Hepatic stellate cell (primary cell): ENCODE measurements around the gene INHBB.
"Not testable (repeated sequence)": the region's sequence is repeated elsewhere in the genome, so short reads cannot be mapped to it uniquely, and the experiment has no call there.

Experiments used
- DNase-seq: peaks from one replicate; pipeline ENCODE4 v3.0.0; 2011; ENCODE audit warnings: low spot score

INHBB gene

DNA sequence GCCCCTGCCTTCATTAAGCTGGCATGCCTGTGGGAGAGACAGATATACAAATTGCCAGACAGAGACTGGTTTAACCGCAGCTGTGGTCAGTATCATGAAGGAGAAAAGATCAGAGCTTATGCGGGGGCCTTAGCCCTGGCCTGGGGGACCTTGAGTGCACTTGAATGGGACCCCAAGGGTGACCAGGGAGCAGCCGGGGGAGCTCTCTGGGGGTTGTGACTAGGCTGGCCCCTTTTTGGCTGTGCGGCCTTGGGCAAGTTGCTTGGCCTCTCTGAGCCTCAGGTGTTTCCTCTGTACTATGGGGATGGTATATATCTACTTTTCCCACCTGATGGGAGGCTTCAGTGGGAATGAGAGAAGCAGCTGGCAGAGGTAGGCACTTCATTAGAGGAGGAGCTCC lies 35.7 kb downstream of the INHBB start:
- DNase-seq = no peak

DNA sequence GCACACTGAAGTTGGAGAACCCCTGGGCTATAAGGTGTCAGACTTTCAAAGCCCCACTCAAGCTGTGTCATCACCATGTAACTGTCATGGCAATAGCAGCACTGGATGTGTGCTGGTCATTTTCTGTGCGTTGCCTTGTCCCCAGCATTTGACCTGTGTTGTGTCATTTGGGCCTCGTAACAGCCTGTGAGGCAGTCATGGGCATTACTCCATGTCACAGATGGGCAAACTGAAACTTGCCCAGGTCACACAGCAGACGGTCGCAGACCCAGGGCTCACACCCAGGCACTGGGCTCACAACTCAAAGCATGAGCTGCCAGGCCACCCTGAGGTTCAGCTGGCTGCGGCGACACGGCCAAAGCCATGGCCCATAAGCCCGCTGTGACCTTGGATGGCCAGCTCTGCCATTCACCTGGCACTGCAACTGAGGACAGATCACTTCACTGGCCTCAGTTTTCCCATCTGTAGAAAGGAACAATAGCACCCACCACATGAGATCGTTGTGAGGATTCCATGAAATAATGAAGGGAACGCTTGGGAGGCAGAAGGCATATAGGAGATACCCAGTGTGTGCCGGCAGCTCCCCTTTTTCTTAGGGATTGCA lies 36.7 kb downstream of the INHBB start:
- DNase-seq = no peak

DNA sequence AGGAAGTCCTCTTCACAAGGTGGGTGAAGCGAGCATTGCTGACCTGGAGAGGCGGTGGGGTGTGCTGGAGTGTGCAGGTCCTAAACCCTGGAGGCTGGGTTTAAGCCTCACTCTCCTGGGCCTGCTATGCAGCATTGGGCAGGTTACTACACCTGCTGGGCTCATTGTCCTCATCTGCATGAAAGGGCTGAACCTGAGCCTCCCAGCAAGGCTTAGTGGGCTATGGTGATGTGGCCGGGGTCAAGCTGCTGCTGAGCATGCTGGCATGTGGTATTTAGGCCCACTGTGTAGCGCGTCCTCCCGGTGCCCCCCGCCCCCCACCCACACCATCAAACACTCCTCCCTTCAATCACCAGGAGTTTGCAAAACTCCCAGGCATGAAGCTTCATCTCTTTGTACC lies 37.3 kb downstream of the INHBB start:
- DNase-seq = no peak

DNA sequence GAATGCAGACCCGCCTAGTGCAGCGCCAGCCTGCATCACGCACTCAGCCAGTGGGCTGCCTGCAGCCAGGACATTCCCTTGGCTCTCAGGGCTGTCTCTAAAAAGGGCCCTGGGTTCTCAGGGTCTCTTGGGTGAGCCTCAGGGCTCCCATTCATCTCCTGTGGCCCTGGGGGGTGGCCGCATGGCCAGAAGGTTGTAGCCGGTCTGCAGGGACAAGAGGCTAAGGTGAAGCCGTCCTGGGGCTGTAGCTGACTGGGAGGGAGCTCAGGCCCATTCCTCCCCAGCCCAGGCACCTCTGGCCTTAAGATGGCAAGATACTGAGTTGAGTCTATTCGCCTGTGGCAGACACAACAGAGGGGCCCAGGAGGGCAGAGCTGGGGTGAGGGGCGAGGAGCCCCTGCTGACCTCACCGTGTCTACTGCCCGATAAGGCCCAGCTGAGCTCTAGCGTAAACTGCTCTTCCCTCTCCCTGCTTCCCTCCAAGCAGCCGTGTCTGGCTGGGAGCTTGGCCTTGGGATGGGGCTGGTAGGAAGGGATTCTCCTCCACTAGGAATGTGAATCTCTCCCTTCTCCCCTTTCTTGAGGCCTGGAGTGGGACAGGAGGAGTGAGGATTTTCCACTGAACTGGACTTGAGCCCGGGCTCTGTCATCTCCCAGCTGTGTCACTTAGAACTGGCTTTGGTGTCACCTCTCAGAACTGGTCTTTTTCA lies 37.9 kb downstream of the INHBB start:
- DNase-seq = no peak

DNA sequence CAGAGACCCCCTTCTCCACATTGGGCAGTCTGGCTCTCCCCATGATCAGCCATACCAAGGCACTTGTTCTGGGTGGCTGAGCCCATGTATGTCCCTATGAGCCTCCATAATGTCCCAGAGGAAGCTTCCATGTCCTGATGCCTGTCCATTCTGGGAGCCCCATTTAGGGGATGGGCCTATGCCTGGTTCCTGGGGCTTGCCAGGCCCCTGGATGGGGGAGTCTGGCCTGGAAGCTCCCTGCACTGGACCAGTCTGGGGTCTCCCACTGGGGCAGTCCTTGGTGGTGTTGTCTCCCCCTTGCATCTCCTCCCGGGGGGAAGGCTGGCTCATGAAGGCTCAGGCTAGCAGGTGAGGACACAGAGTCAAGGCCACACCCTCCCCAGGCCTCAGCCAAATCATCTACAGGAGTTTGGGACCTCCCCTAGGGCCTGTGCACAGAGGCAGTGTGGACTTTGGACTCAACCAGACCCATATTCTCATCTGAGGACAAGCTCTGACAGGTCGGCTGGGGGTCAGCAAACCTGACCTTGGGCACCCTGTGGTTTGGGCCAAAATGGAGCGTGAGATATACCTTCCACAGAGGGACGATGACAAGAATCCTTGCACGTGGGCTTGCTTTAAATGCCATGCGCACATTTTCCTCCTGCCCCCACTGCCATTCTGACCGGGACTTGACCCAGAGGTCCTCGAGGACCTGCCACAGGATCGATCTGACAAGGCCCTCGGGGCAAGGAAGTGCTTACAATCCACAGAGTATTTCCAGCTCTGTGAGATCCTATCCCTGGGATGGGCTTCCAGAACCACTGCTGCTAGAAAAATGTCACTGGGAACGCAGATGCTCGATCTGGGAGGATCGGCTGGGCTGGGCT lies 38.8 kb downstream of the INHBB start:
- no peak for DNase-seq

DNA sequence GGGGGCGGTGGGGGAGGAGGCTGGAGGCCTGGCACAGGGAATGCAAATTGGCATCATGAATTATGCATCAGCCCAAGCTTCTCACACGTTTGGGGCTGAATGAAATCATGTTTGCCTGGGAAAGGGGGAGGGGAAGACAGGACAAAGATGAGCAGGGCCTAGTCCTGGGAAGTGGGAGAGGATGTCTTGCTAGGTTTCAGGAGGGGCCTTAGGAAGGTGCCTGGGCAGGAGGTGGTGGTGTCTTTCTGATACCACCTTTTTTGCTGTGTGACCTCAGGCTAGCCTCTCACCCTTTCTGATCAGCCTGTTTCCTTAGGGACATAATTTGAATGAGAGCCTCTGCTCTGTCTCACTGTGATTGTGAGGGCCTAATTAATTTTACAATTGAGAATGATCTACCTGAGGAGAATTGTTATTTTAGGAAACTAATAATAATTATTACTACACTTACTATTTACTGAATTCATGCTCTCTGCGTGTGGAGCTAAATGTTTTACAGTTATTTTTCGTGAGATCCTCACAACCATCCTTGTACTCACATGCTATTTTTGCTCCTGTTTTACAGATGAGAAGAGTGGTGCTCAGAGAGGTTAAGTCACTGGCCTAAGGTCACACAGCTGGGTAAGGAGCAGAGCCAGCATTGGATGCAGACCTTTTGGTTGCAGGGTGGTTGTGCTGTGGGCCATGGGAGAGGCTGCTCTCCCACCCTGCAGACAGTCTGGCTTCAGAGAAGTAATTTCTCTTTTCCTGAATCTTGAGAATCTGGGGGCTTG lies 39.6 kb downstream of the INHBB start:
- no peak for DNase-seq

DNA sequence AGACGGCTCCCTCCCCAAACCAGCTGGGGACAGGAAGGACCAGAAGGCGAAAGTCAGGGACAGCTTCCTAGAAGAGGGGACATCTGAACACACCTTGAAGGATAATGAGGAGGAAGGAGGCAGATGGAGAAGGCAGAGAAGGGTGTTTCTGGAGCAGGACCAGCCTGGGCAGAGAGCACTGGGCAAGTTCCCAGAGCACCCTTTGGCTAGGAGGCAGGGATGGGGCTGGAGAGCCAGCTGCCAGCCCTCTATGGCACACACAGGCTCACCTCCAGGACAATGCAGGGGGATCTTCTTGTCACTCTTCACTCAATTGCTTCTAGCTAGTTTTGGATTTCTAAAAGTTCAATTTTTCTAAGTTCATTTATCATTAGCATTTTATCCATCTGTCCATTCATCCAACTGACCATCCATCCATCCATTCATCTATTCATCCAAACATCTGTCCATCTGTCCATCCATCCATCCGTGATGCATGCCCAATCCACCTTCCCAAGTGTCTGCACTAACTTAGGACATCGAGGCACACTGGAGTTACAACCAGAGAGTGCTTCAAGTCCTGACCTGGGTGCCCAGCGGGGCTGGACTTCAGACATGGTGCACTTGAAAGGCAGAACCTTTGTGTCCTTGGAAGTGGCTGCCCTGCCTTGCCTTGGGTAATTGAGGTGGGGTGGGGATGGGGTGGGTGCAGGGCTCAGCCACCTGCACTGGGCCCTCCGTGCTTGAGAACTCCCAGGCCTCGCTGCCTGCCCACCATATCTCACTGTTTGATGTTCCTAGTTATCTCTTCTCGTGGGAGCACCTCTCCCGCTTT lies 42.5 kb downstream of the INHBB start:
- no peak for DNase-seq

DNA sequence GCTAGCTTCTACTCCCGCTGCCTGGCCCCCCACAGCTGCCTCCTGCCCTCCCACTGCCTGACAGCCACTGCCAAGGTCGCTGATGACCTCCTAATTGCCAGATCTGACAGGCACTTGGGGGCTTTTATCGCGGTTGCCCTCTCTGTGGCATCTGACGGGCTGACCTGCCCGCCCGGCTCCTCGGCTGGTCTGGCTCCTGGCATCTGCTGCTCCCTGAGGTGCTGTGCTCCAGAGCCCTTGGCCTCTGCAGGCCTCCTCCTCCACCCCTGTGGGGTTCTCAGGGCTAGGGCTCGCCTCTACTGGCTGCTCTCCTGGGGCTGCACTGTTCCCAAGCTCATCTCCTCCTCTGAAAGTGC lies 43.1 kb downstream of the INHBB start:
- DNase-seq = no peak

DNA sequence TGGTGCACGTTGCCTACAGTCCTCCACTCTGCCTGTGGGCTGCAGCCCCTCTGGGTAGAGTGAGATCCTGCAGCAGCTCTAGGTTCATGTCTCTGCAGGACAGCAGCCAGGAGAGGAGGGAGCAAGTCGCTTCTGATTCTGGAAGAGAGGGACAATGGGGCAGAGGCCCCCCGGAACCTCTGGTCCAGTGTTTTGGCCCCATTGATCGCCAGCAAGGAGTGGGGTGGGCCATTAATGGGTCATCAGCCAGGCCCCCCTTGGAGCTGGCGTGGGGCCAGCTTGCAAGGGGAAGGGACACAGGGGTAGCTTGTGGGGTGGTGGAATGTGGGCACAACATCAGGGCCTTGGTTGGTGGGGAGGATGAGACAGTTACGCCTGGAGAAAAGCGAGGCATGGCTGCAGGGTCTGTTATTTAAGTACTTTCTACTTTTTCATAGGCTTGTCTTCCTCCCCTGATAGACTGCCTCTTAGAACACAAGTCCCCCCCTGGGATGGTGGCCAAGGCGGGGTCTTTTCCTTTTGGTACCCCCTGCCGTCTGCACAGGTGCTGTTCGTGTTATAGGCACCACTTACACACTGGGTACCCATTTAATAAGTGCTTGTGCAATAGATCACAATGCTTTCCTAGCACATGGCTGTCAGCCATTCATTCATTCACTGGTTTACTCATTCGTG lies 44.6 kb downstream of the INHBB start:
- DNase-seq = no peak

DNA sequence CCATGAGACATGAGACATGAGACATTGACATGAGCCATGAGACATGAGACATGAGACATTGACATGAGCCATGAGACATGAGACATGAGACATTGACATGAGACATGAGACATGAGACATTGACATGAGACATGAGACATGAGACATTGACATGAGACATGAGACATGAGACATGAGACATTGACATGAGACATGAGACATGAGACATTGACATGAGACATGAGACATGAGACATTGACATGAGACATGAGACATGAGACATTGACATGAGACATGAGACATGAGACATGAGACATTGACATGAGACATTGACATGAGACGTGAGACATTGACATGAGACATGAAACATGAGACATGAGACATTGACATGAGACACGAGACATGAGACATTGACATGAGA lies 45.4 kb downstream of the INHBB start:
- not testable (repeated sequence) for DNase-seq

DNA sequence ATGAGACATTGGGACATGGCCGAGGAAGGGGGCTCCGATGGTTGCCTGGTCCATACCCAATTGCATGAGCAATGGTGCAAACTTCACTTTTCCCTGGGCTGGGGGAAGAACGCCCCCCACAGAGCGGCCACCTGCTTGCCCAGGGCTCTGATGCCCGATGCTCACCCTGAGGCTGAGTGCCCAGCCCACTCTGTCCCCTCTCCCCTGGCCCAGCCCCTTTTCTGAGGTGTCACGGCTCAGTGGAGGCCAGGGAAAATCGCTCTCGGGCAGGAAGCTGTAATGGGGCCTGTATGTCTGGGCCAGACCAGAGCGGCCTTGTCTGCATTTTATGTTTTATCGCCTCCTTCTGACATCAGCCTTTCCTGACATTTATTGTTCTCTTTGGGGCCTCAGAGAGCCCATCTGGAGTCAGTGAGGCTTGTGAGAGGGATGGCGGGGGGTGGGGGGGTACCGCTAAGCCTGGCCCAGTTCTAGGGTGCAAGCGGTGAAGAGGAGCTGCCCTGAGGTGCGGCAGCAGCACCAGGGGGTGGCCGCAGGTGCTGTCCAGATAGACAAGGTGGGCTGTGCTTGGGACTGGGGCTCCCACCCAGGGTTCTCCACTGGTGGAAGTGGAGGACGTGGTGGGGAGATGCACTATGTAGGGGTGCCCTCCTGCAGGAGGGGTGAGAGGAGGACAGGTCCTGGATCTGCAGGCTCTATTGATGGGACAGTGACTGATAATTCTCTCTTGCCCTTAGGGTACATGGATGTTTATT lies 46.2 kb downstream of the INHBB start:
- no peak for DNase-seq

DNA sequence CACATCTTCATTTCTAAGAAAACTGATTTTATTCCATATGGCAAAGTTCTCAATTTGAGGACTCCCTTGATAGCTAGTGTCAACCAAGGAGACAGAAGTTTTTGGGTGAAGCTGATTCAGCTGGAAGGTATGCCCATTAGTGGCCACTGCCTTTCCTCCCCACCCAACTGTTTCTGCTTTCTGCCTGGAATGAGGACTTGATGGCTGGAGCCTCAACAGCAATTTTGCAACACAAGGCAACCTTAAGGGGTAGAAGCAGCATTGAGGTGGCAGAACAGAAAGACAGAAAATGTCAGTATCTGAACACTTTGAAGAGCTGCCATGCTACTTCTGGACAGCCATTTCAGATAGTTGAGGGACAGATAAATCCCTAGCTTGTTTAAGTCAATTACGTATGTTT lies 47.0 kb downstream of the INHBB start:
- DNase-seq = no peak

DNA sequence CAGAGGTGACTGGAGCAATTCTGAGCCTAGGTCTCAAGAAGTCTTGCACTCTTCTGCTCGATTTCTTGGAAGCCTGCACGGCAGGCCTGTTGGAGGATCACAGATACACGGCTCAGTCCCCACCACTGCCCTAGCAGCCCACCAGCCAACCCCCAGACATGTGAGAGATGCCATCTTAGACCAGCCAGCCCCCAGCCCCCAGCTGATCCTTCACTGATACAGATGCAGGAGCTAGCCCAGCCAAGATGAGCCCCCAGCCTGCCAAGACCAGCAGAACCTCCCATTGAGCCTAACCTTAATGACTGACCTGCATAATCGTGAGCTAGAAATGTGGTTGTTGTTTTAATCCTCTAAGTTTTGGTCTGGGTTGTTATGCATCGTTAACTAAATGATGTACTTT lies 47.5 kb downstream of the INHBB start:
- DNase-seq = no peak

DNA sequence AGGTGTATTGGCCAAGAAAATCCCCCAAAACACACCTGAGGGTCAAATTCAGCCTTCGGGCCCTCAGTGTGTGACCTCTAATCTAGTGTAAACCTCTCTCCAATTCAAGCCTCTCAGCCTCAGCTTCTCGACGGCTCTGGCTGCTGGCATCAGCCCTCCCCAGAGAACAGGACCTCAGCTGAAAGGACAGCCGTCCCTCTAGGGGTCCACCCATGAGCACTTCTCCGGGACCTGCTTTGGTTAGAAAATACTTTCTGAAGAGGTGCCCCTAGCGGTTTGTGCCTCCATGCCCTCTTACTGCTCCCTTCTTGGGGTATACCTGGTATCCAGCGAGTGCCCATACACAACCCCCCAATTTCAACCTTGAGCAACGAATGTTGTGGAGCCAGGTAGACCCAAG lies 48.8 kb downstream of the INHBB start:
- DNase-seq = no peak

DNA sequence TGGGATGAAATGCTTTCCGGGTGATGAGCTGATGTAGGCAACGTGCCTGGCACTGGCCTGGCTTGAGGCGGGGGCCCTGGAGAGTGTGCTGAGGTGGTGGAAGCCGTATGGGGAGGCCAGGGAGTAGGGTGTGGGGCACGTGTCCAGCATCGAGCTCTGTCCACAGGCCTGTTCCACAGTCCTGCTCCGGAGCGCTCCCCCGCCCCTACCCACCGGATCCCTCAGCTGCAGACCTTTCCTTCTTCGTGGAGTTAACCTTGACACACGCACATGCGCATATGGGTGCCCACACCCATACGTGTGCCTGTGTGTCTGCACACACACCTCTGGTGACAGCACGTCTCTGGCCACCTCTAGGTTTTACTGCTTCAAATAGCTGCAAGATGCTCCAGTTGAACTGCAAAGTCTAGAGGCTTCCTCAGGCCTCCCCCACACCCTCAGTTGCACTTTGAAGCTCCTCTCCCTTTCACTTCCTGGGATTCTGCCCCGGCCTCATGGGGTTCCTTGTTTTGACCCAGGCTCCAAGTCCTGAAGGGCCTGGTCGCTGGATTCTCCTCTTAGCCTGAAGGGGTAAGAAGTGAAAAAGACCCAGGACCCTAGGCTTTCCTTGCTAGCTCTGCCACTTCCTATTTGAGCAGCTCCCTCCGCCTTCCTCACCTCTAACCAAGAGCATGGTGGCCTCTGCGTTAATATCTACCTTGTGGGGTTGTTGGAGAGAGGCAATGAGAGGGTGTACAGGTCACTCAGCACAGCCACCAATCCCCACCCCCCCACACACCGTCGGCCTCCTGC lies 49.5 kb downstream of the INHBB start:
- DNase-seq = no peak

DNA sequence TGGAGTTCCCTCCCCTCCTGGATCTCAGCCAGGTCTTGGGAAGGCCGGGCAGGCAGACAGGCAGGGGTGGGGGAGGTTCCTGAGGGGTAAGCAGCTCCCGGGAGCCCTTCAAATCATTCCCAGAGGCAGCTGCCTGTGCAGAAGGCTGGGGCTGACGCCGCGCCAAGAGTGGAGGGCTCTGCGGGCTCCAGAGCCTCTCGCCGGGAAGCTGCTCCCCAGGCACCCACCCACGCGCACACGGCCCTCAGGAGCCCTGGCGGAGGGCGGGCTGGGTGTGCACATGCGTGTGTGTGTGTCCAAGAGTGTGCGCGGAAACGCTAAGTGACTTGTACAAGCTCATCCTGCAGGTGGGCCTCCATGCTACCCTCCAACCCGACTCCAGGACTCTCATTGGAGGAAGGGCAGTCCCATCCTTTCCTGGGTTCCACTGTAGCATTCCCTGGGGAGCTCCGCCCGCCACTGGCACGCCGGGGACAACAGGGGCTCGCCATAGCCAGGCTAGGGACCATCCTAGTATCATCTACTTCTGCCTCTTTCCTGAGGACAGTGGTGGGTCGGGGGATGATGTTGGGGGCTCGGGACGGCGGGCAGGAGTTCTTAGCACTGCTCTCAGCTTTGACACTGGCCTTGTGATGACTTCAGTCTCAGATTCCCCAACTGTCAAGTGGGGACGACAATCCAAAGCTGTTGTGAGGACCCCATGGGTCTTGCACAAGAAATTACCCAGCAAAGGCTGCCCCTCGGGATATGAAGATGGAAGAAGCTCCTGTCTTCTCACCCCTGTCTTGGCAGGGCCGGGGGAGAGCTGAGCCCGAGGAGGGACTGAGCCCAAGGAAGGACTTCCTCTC lies 50.3 kb downstream of the INHBB start:
- DNase-seq = no peak

DNA sequence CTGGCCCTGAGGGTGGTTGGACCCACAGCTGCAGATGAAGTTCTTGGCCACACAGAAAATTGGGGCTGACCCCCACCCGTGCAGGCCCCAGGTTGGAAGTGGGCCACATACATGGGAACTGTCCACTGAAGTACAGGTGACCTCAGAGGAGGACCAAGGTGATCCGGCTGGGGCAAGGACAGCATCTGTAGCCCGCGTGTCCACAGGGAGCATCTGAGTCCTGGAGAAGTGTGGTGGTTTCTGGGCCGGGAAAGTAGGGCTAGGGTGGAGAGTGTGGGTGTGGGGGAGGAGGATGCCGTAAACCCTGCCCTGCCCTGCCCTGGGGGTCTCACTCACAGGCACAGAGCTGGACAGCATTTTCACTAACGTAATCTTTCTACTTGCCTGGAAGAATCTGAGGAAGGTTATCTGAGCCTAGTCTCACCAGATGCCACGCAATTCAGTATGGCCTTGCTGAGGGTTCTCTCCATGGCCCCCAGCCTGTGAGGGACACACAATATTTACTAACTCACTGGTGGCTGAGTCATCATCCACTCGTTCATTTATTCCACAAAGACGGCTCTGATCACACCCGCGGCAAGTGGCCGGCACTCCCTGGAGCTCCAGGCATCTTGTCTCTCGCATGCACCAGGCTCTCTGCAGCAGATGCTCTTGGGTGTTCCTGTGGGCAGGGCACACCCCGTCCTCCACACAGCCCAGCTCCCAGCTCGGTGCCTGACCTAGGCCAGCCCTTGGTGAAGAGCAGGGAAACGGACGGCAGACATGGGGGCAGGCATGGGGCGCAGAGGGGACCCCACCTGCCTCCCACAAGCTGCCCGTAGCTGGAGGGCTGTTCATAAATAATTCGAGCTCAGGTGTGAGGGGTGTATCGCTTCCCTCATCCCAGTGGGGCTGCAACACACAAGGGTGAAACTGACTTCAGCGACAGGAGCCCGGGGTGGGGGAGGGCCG lies 51.2 kb downstream of the INHBB start:
- DNase-seq = no peak
